ENCODE results near the gene MEPE.

MEPE gene

GRCh38 chr4:87823200-87823599 lies 9.6 kb upstream of the MEPE start:
- H3K4ac ChIP-seq (ENCODE audit: low read length) = no peak overlapping the region
- H3K4me3 ChIP-seq (ENCODE audit: low read length in 2 of 2) = no peak overlapping the region

GRCh38 chr4:87823724-87824123 lies 9.0 kb upstream of the MEPE start:
- H2BK120ac ChIP-seq (ENCODE audit: low read depth, low read length) = no peak overlapping the region
- no peak overlapping the region for H3K4me2 ChIP-seq (ENCODE audit: insufficient read depth, low read length, poor library complexity, severe bottlenecking)
- no peak overlapping the region for H2BK12ac ChIP-seq (ENCODE audit: low read length)
- no peak overlapping the region for H4K8ac ChIP-seq (ENCODE audit: low read depth, low read length)
- H3K79me1 ChIP-seq (ENCODE audit: low read depth, low read length) = no peaks in the 10 kb centered on the region
- no peak overlapping the region for H3K4ac ChIP-seq (ENCODE audit: low read length)
- DNase-seq (ENCODE audit: low spot score) = no peak
- H2BK5ac ChIP-seq (ENCODE audit: low read length) = no peak overlapping the region
- no peak overlapping the region for H3K9ac ChIP-seq (ENCODE audit: low read depth, low read length, poor library complexity)
- H3K23ac ChIP-seq (ENCODE audit: low read depth, low read length, poor library complexity) = no peak overlapping the region
- no peak overlapping the region for H4K91ac ChIP-seq (ENCODE audit: low read depth, low read length, poor library complexity)
- no peak overlapping the region for H3K14ac ChIP-seq (ENCODE audit: low read length)
- peaks cover 8 to 9% of the 10 kb centered on the region in 2 donors for H3K4me1 ChIP-seq (ENCODE audit: control insufficient read depth in 2 of 2, insufficient read depth in 1 of 2, low read depth in 1 of 2, low read length in 2 of 2)
- no peaks in the 10 kb centered on the region for H3K27me3 ChIP-seq (ENCODE audit: control insufficient read depth in 3 of 3, insufficient read depth in 3 of 3, low read depth in 1 of 3, low read length in 3 of 3)
- H2AFZ ChIP-seq (ENCODE audit: low read length) = no peak overlapping the region
- no peak overlapping the region for H2AK5ac ChIP-seq (ENCODE audit: low read depth, low read length)
- H2BK15ac ChIP-seq (ENCODE audit: low read length) = no peak overlapping the region
- no CpG with 5 or more reads among the region's 1 CpG for WGBS, 2 donors (ENCODE audit: extremely low coverage in 2 of 2, insufficient read length in 2 of 2, insufficient replicate concordance in 1 of 2)
- no peaks in the 10 kb centered on the region for H3K36me3 ChIP-seq (replicated peaks in 1 of 2; ENCODE audit: control insufficient read depth in 2 of 2, insufficient read depth in 2 of 2, low read length in 2 of 2)
- H3K4me3 ChIP-seq (ENCODE audit: low read length in 2 of 2) = no peak overlapping the region
- no peak overlapping the region for H3K27ac ChIP-seq (replicated peaks; ENCODE audit: low read length)
- H3K9me3 ChIP-seq (replicated peaks in 1 of 2; ENCODE audit: control insufficient read depth in 2 of 2, insufficient read depth in 1 of 2, low read depth in 1 of 2, low read length in 2 of 2) = no peaks in the 10 kb centered on the region
- H3K18ac ChIP-seq (ENCODE audit: low read length) = no peak overlapping the region

More at GRCh38 chr4:87823200-87823599, 9.6 kb upstream of the MEPE start:
- no CpG with 5 or more reads among the region's 4 CpGs for WGBS, 2 donors (ENCODE audit: extremely low coverage in 2 of 2, insufficient read length in 2 of 2, insufficient replicate concordance in 1 of 2)
- DNase-seq (ENCODE audit: low spot score) = no peak
- H2BK5ac ChIP-seq (ENCODE audit: low read length) = peak overlapping the region; percentile 59
- no peak overlapping the region for H3K14ac ChIP-seq (ENCODE audit: low read length)
- no peaks in the 10 kb centered on the region for H3K9me3 ChIP-seq (replicated peaks in 1 of 2; ENCODE audit: control insufficient read depth in 2 of 2, insufficient read depth in 1 of 2, low read depth in 1 of 2, low read length in 2 of 2)
- no peak overlapping the region for H2BK15ac ChIP-seq (ENCODE audit: low read length)
- no peaks in the 10 kb centered on the region for H3K36me3 ChIP-seq (replicated peaks in 1 of 2; ENCODE audit: control insufficient read depth in 2 of 2, insufficient read depth in 2 of 2, low read length in 2 of 2)
- H3K18ac ChIP-seq (ENCODE audit: low read length) = no peak overlapping the region
- H2BK120ac ChIP-seq (ENCODE audit: low read depth, low read length) = no peak overlapping the region
- H3K79me1 ChIP-seq (ENCODE audit: low read depth, low read length) = no peaks in the 10 kb centered on the region
- no peak overlapping the region for H2AFZ ChIP-seq (ENCODE audit: low read length)
- H3K4me2 ChIP-seq (ENCODE audit: insufficient read depth, low read length, poor library complexity, severe bottlenecking) = no peak overlapping the region
- H2BK12ac ChIP-seq (ENCODE audit: low read length) = no peak overlapping the region
- no peak overlapping the region for H4K91ac ChIP-seq (ENCODE audit: low read depth, low read length, poor library complexity)
- H3K4me1 ChIP-seq (ENCODE audit: control insufficient read depth in 2 of 2, insufficient read depth in 1 of 2, low read depth in 1 of 2, low read length in 2 of 2) = peaks cover 8 to 9% of the 10 kb centered on the region in 2 donors
- H3K23ac ChIP-seq (ENCODE audit: low read depth, low read length, poor library complexity) = no peak overlapping the region
- H3K27me3 ChIP-seq (ENCODE audit: control insufficient read depth in 3 of 3, insufficient read depth in 3 of 3, low read depth in 1 of 3, low read length in 3 of 3) = no peaks in the 10 kb centered on the region
- H2AK5ac ChIP-seq (ENCODE audit: low read depth, low read length) = no peak overlapping the region
- H4K8ac ChIP-seq (ENCODE audit: low read depth, low read length) = no peak overlapping the region
- H3K9ac ChIP-seq (ENCODE audit: low read depth, low read length, poor library complexity) = no peak overlapping the region
- H3K27ac ChIP-seq (replicated peaks; ENCODE audit: low read length) = no peak overlapping the region

GRCh38 chr4:87824352-87824751 lies 8.4 kb upstream of the MEPE start:
- Histone ChIP-seq H3K18ac (ENCODE audit: low read length) (no peak overlapping the region), H3K14ac (ENCODE audit: low read length) (no peak overlapping the region), H3K79me1 (ENCODE audit: low read depth, low read length) (no peaks in the 10 kb centered on the region), H3K4me2 (ENCODE audit: insufficient read depth, low read length, poor library complexity, severe bottlenecking) (no peak overlapping the region), H2BK5ac (ENCODE audit: low read length) (no peak overlapping the region), H3K9ac (ENCODE audit: low read depth, low read length, poor library complexity) (no peak overlapping the region), H3K4ac (ENCODE audit: low read length) (no peak overlapping the region), H3K27ac (replicated peaks; ENCODE audit: low read length) (no peak overlapping the region), H2BK120ac (ENCODE audit: low read depth, low read length) (no peak overlapping the region), H3K4me3 (ENCODE audit: low read length in 2 of 2) (no peak overlapping the region), H3K9me3 (replicated peaks in 1 of 2; ENCODE audit: control insufficient read depth in 2 of 2, insufficient read depth in 1 of 2, low read depth in 1 of 2, low read length in 2 of 2) (no peaks in the 10 kb centered on the region), H4K8ac (ENCODE audit: low read depth, low read length) (no peak overlapping the region), H3K23ac (ENCODE audit: low read depth, low read length, poor library complexity) (no peak overlapping the region), H3K36me3 (replicated peaks in 1 of 2; ENCODE audit: control insufficient read depth in 2 of 2, insufficient read depth in 2 of 2, low read length in 2 of 2) (no peaks in the 10 kb centered on the region), H4K91ac (ENCODE audit: low read depth, low read length, poor library complexity) (no peak overlapping the region), H3K4me1 (ENCODE audit: control insufficient read depth in 2 of 2, insufficient read depth in 1 of 2, low read depth in 1 of 2, low read length in 2 of 2) (peaks cover 2 to 7% of the 10 kb centered on the region in 2 donors), H2BK12ac (ENCODE audit: low read length) (no peak overlapping the region), H2AK5ac (ENCODE audit: low read depth, low read length) (no peak overlapping the region), H2AFZ (ENCODE audit: low read length) (no peak overlapping the region), H3K27me3 (ENCODE audit: control insufficient read depth in 3 of 3, insufficient read depth in 3 of 3, low read depth in 1 of 3, low read length in 3 of 3) (no peaks in the 10 kb centered on the region), H2BK15ac (ENCODE audit: low read length) (no peak overlapping the region)
- WGBS, 2 donors (ENCODE audit: extremely low coverage in 2 of 2, insufficient read length in 2 of 2, insufficient replicate concordance in 1 of 2) = no CpG with 5 or more reads among the region's 1 CpG
- no peak for DNase-seq (ENCODE audit: low spot score)

GRCh38 chr4:87834401-87834800 lies 1.6 kb downstream of the MEPE start:
- no peak overlapping the region for H3K4me2 ChIP-seq (ENCODE audit: insufficient read depth, low read length, poor library complexity, severe bottlenecking)
- no peak overlapping the region for H2BK120ac ChIP-seq (ENCODE audit: low read depth, low read length)
- H3K9me3 ChIP-seq (replicated peaks in 1 of 2; ENCODE audit: control insufficient read depth in 2 of 2, insufficient read depth in 1 of 2, low read depth in 1 of 2, low read length in 2 of 2) = no peaks in the 10 kb centered on the region
- no peak overlapping the region for H2BK5ac ChIP-seq (ENCODE audit: low read length)
- peaks cover 0 to 1% of the 10 kb centered on the region in 2 donors for H3K4me1 ChIP-seq (ENCODE audit: control insufficient read depth in 2 of 2, insufficient read depth in 1 of 2, low read depth in 1 of 2, low read length in 2 of 2)
- H3K79me1 ChIP-seq (ENCODE audit: low read depth, low read length) = no peaks in the 10 kb centered on the region
- no peak overlapping the region for H3K4me3 ChIP-seq (ENCODE audit: low read length in 2 of 2)
- H3K36me3 ChIP-seq (replicated peaks in 1 of 2; ENCODE audit: control insufficient read depth in 2 of 2, insufficient read depth in 2 of 2, low read length in 2 of 2) = no peaks in the 10 kb centered on the region
- no peak overlapping the region for H3K18ac ChIP-seq (ENCODE audit: low read length)
- H3K4ac ChIP-seq (ENCODE audit: low read length) = no peak overlapping the region
- no peak overlapping the region for H2AK5ac ChIP-seq (ENCODE audit: low read depth, low read length)
- H3K27me3 ChIP-seq (ENCODE audit: control insufficient read depth in 3 of 3, insufficient read depth in 3 of 3, low read depth in 1 of 3, low read length in 3 of 3) = peaks cover 0 to 5% (median 0%) of the 10 kb centered on the region in 3 experiments
- no peak overlapping the region for H4K91ac ChIP-seq (ENCODE audit: low read depth, low read length, poor library complexity)
- no peak overlapping the region for H2BK15ac ChIP-seq (ENCODE audit: low read length)
- no peak overlapping the region for H3K14ac ChIP-seq (ENCODE audit: low read length)
- no CpG with 5 or more reads among the region's 2 CpGs for WGBS, 2 donors (ENCODE audit: extremely low coverage in 2 of 2, insufficient read length in 2 of 2, insufficient replicate concordance in 1 of 2)
- H2BK12ac ChIP-seq (ENCODE audit: low read length) = no peak overlapping the region
- H3K27ac ChIP-seq (replicated peaks; ENCODE audit: low read length) = no peak overlapping the region
- no peak overlapping the region for H2AFZ ChIP-seq (ENCODE audit: low read length)
- H3K9ac ChIP-seq (ENCODE audit: low read depth, low read length, poor library complexity) = no peak overlapping the region
- no peak for DNase-seq (ENCODE audit: low spot score)
- H3K23ac ChIP-seq (ENCODE audit: low read depth, low read length, poor library complexity) = no peak overlapping the region
- no peak overlapping the region for H4K8ac ChIP-seq (ENCODE audit: low read depth, low read length)

Data from neuronal stem cell (in vitro differentiated cells).